Measurements from ENCODE around the gene PC. TPM values are rescaled to one million over a fixed set of nuclear protein-coding genes. Genes with fewer than 3 reads are reported as not detected.

PC gene
- total RNA-seq, 1 donor from 2014 or later = 13.5 TPM

GRCh38 chr11:66907751-66908630, 50.2 kb downstream of the PC start:
- intact Hi-C loops (cut with DNase I) = no loop called here
- H3K4me1 ChIP-seq = no peaks in the 10 kb centered on the region
- H3K9me3 ChIP-seq = no peaks in the 10 kb centered on the region
- no peaks in the 10 kb centered on the region for H3K36me3 ChIP-seq
- no peak overlapping the region for H3K4me3 ChIP-seq
- H3K27me3 ChIP-seq = no peaks in the 10 kb centered on the region
- TF ChIP-seq CTCF (IDR thresholded peaks at IDR 0.05) = no peak
- no peak overlapping the region for H3K27ac ChIP-seq
- no peak for DNase-seq (ENCODE audit: low spot score in 2 of 2)

- Histone ChIP-seq H3K4me1 (no peaks in the 10 kb centered on the region), H3K9me3 (no peaks in the 10 kb centered on the region), H3K36me3 (no peaks in the 10 kb centered on the region), H3K4me3 (no peak overlapping the region), H3K27ac (no peak overlapping the region), H3K27me3 (no peaks in the 10 kb centered on the region)
- intact Hi-C loops (cut with DNase I) = no loop called here
- no peak for DNase-seq (ENCODE audit: low spot score in 2 of 2)
- no peak for TF ChIP-seq CTCF (IDR thresholded peaks at IDR 0.05)
These were observed 52.0 kb downstream of the PC start for GRCh38 chr11:66906061-66906733.

- intact Hi-C loops (cut with DNase I) = no loop called here
- H3K9me3 ChIP-seq = no peaks in the 10 kb centered on the region
- H3K4me1 ChIP-seq = no peaks in the 10 kb centered on the region
- no peaks in the 10 kb centered on the region for H3K36me3 ChIP-seq
- no peaks in the 10 kb centered on the region for H3K27me3 ChIP-seq
- H3K27ac ChIP-seq = no peak overlapping the region
- no peak overlapping the region for H3K4me3 ChIP-seq
- no peak for TF ChIP-seq CTCF (IDR thresholded peaks at IDR 0.05)
- no peak for DNase-seq (ENCODE audit: low spot score in 2 of 2)
These were observed 52.6 kb downstream of the PC start for GRCh38 chr11:66905631-66906030.

GRCh38 chr11:66904981-66905521, 53.1 kb downstream of the PC start:
- TF ChIP-seq CTCF (IDR thresholded peaks at IDR 0.05) = no peak
- no peak for DNase-seq (ENCODE audit: low spot score in 2 of 2)

GRCh38 chr11:66904561-66904960, 53.6 kb downstream of the PC start:
- Histone ChIP-seq H3K27me3 (no peaks in the 10 kb centered on the region), H3K4me3 (no peak overlapping the region), H3K9me3 (no peaks in the 10 kb centered on the region), H3K4me1 (no peaks in the 10 kb centered on the region), H3K36me3 (no peaks in the 10 kb centered on the region), H3K27ac (no peak overlapping the region)
- TF ChIP-seq CTCF (IDR thresholded peaks at IDR 0.05) = no peak
- no peak for DNase-seq (ENCODE audit: low spot score in 2 of 2)
- intact Hi-C loops (cut with DNase I) = no loop called here

More at GRCh38 chr11:66904981-66905521, 53.1 kb downstream of the PC start:
- intact Hi-C loops (cut with DNase I) = no loop called here
- no peaks in the 10 kb centered on the region for H3K27me3 ChIP-seq
- no peaks in the 10 kb centered on the region for H3K4me1 ChIP-seq
- no peaks in the 10 kb centered on the region for H3K9me3 ChIP-seq
- H3K4me3 ChIP-seq = no peak overlapping the region
- H3K36me3 ChIP-seq = no peaks in the 10 kb centered on the region
- H3K27ac ChIP-seq = no peak overlapping the region

Measured in ascending aorta (tissue), 2 donors.